MM.1S (cell line): ENCODE results near the gene MAGEB17.

ENCODE experiments used
- DNase-seq: peaks from one replicate; pipeline ENCODE4 v3.0.0-alpha.2; 2015
- H2AFZ ChIP-seq: fragments of 300-600 bp; sonication (generic); 2 replicates; pipeline ENCODE4 v1.6.0; 2016; ENCODE audit warnings: antibody characterized with exemption, low read length
- H3F3A ChIP-seq: fragments of 300-600 bp; sonication (generic); 2 replicates; pipeline ENCODE4 v1.6.1; 2016; ENCODE audit warnings: mild to moderate bottlenecking, antibody characterized with exemption, low read length, moderate library complexity, mixed read lengths; ENCODE audit not compliant: insufficient read depth
- H3K27ac ChIP-seq: fragments of 300-600 bp; sonication (generic); 2 replicates; pipeline ENCODE4 v1.5.1; 2016; ENCODE audit warnings: mild to moderate bottlenecking, low read length
- H3K27me3 ChIP-seq: fragments of 300-600 bp; sonication (generic); replicated peaks from 2 replicates; pipeline ENCODE4 v1.6.0; 2016; ENCODE audit warnings: low read length; ENCODE audit not compliant: insufficient read depth
- H3K36me3 ChIP-seq: fragments of 300-600 bp; sonication (generic); replicated peaks from 2 replicates; pipeline ENCODE4 v1.6.1; 2016; ENCODE audit warnings: mild to moderate bottlenecking, low read length, mixed read lengths; ENCODE audit not compliant: insufficient read depth
- H3K4me1 ChIP-seq: fragments of 300-600 bp; sonication (generic); 2 replicates; pipeline ENCODE4 v1.6.1; 2016; ENCODE audit warnings: low read length, mixed read lengths
- H3K4me2 ChIP-seq: fragments of 300-600 bp; sonication (generic); 2 replicates; pipeline ENCODE4 v1.6.0; 2016; ENCODE audit warnings: low read depth, low read length
- H3K4me3 ChIP-seq: fragments of 300-600 bp; sonication (generic); 2 replicates; pipeline ENCODE4 v1.5.1; 2016; ENCODE audit warnings: low read length, mixed read lengths
- H3K79me2 ChIP-seq: fragments of 300-600 bp; sonication (generic); 2 replicates; pipeline ENCODE4 v1.6.1; 2016; ENCODE audit warnings: mixed run types, low read length, mixed read lengths
- H3K9ac ChIP-seq: fragments of 300-600 bp; sonication (generic); 2 replicates; pipeline ENCODE4 v1.6.1; 2016; ENCODE audit warnings: low read length, mixed read lengths
- H3K9me2 ChIP-seq: fragments of 300-600 bp; sonication (generic); replicated peaks from 2 replicates; pipeline ENCODE4 v1.6.1; 2016; ENCODE audit warnings: mild to moderate bottlenecking, low read length, mixed read lengths; ENCODE audit not compliant: insufficient read depth
- H3K9me3 ChIP-seq: fragments of 300-600 bp; sonication (generic); replicated peaks from 2 replicates; pipeline ENCODE4 v1.6.1; 2016; ENCODE audit warnings: mild to moderate bottlenecking, low read length, mixed read lengths; ENCODE audit not compliant: insufficient read depth
- H4K20me1 ChIP-seq: fragments of 300-600 bp; sonication (generic); 2 replicates; pipeline ENCODE4 v1.6.1; 2016; ENCODE audit warnings: mild to moderate bottlenecking, low read length, moderate library complexity, mixed read lengths; ENCODE audit not compliant: insufficient read depth
- EZH2 ChIP-seq: fragments of 300-600 bp; sonication (generic); optimal IDR thresholded peaks from 2 replicates; pipeline ENCODE3; 2017; ENCODE audit warnings: low read depth, mild to moderate bottlenecking, antibody characterized with exemption, low read length, mixed read lengths
- EZH2phosphoT487 ChIP-seq: fragments of 300-600 bp; sonication (generic); IDR thresholded peaks from 2 replicates; pipeline ENCODE4 v1.6.1; 2018; ENCODE audit warnings: antibody characterized with exemption, low read length
- TF ChIP-seq, protein P1 (sequence below): fragments of 300-600 bp; sonication (generic); IDR thresholded peaks from 2 replicates; pipeline ENCODE4 v1.5.1; 2016; ENCODE audit warnings: antibody characterized with exemption, low read length, mixed read lengths

The MAGEB17 gene

DNA sequence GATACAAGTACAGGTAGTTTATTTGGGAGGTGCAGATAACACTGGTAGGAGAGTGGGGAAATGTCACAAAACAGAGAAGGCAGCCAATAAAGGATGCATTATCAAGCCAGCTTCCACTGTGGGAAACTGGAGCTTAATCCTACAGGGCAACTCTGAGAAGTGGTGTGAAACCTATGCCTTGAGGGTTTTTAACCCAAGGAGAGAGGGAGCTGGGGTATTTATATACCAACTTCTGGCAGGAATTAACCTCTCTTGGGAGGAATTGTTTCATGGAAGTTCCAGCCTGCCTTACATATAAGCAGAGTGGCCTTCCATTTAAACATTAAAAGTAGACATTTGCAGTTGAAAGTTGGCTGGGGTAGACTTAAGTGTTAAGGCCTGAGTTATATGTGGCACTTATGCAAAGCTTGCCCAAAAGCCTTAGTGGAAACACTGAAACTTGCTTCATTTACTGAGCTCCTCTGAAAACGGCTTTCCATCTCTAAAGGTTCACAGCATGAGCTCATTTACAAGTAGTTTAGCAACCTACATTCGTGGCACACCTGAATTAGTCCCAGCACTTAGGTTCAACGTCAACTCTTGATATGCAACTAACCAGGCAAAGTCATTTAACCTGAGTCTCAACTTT lies 19.2 kb downstream of the MAGEB17 start:
- Histone ChIP-seq H3K36me3 (no peaks in the 10 kb centered on the region), H3K9me2 (no peaks in the 10 kb centered on the region), H3K9me3 (no peaks in the 10 kb centered on the region), H3K79me2 (no peaks in the 10 kb centered on the region), H3K27me3 (no peaks in the 10 kb centered on the region), H3K4me2 (no peak overlapping the region), H3K9ac (no peak overlapping the region), H3K4me3 (no peak overlapping the region), H3K27ac (no peak overlapping the region), H4K20me1 (no peaks in the 10 kb centered on the region), H3K4me1 (no peaks in the 10 kb centered on the region), H3F3A (no peaks in the 10 kb centered on the region), H2AFZ (no peak overlapping the region)
- no peak for TF ChIP-seq EZH2
- no peak for TF ChIP-seq EZH2phosphoT487
- TF ChIP-seq, protein P1, sequence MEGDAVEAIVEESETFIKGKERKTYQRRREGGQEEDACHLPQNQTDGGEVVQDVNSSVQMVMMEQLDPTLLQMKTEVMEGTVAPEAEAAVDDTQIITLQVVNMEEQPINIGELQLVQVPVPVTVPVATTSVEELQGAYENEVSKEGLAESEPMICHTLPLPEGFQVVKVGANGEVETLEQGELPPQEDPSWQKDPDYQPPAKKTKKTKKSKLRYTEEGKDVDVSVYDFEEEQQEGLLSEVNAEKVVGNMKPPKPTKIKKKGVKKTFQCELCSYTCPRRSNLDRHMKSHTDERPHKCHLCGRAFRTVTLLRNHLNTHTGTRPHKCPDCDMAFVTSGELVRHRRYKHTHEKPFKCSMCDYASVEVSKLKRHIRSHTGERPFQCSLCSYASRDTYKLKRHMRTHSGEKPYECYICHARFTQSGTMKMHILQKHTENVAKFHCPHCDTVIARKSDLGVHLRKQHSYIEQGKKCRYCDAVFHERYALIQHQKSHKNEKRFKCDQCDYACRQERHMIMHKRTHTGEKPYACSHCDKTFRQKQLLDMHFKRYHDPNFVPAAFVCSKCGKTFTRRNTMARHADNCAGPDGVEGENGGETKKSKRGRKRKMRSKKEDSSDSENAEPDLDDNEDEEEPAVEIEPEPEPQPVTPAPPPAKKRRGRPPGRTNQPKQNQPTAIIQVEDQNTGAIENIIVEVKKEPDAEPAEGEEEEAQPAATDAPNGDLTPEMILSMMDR: no peak
- no peak for DNase-seq

DNA sequence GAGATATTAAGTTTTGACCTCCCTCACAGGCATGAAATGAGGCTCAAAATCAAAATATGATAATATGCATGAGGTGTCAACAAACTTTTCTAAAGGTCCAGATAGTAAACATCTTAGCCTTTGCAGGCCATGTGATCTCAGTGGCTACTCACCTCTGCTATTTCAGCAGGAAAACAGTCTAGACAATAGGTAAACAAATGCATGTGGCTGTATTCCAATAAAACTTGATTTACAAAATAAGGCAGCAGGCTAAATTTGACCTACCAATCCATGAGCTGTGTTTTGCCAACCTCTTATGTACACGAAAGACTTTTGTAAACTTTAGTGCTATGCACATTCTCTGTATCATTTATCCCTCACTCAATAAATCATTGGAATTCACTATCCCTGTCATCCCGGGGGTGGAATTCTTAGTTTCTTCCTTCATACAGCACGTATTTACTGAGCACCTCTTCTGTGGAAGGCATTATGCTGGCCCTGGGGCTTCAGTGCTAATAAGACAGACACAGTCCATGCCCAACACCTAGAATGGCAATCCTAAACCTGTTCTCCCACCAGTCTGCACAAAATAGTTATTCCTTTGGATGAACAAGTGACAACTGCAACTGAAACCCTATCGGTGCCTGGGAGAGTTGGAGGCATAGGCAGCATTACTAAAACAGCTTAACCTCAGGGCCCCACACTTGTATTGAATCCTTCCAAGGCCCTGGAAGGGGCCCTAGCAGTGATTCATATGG lies 19.9 kb downstream of the MAGEB17 start:
- no peaks in the 10 kb centered on the region for H3K36me3 ChIP-seq
- no peaks in the 10 kb centered on the region for H3K9me2 ChIP-seq
- H2AFZ ChIP-seq: no peak overlapping the region
- no peaks in the 10 kb centered on the region for H3K9me3 ChIP-seq
- H3K4me1 ChIP-seq: no peaks in the 10 kb centered on the region
- H3K27ac ChIP-seq: no peak overlapping the region
- H4K20me1 ChIP-seq: no peaks in the 10 kb centered on the region
- H3K4me3 ChIP-seq: no peak overlapping the region
- H3K27me3 ChIP-seq: no peaks in the 10 kb centered on the region
- DNase-seq: no peak
- TF ChIP-seq, protein P1: no peak
- TF ChIP-seq EZH2phosphoT487: no peak
- TF ChIP-seq EZH2: no peak
- H3F3A ChIP-seq: no peaks in the 10 kb centered on the region
- no peaks in the 10 kb centered on the region for H3K79me2 ChIP-seq
- no peak overlapping the region for H3K9ac ChIP-seq
- H3K4me2 ChIP-seq: no peak overlapping the region

DNA sequence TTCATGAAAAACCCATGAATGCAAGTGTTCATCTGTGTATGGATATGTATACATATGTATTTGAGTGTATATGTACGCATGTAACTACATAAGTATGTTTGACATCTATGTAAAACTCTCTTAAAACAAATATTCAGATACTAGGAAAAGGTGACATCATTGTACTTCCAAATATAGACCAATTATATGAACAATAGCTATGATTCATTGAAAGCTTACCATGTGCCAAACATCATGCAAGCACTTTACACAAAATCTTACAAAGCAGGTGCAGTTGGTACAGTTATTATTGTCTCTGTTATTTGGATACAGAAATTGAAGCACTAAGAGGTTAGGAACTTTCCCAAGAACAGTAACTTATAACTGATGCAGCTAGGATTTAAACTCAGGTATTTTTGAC lies 21.4 kb downstream of the MAGEB17 start:
- Histone ChIP-seq H3K4me2 (no peak overlapping the region), H3K27me3 (no peaks in the 10 kb centered on the region), H4K20me1 (no peaks in the 10 kb centered on the region), H3K36me3 (no peaks in the 10 kb centered on the region), H3K4me3 (no peak overlapping the region), H3K27ac (no peak overlapping the region), H3K79me2 (no peaks in the 10 kb centered on the region), H3K4me1 (no peaks in the 10 kb centered on the region), H3F3A (no peaks in the 10 kb centered on the region), H3K9me2 (no peaks in the 10 kb centered on the region), H3K9me3 (no peaks in the 10 kb centered on the region), H2AFZ (no peak overlapping the region), H3K9ac (no peak overlapping the region)
- no peak for TF ChIP-seq EZH2
- no peak for TF ChIP-seq EZH2phosphoT487
- TF ChIP-seq, protein P1: no peak
- no peak for DNase-seq
